GM21423 (cell line): ENCODE results near the gene NXPH4.

Experiments
- ATAC-seq: cut with Tn5 transposase; IDR thresholded peaks from one replicate; pipeline ENCODE4 v1.9.1; 2021; ENCODE audit warnings: mild to moderate bottlenecking, moderate library complexity; ENCODE audit not compliant: unreplicated experiment

Gene NXPH4

DNA sequence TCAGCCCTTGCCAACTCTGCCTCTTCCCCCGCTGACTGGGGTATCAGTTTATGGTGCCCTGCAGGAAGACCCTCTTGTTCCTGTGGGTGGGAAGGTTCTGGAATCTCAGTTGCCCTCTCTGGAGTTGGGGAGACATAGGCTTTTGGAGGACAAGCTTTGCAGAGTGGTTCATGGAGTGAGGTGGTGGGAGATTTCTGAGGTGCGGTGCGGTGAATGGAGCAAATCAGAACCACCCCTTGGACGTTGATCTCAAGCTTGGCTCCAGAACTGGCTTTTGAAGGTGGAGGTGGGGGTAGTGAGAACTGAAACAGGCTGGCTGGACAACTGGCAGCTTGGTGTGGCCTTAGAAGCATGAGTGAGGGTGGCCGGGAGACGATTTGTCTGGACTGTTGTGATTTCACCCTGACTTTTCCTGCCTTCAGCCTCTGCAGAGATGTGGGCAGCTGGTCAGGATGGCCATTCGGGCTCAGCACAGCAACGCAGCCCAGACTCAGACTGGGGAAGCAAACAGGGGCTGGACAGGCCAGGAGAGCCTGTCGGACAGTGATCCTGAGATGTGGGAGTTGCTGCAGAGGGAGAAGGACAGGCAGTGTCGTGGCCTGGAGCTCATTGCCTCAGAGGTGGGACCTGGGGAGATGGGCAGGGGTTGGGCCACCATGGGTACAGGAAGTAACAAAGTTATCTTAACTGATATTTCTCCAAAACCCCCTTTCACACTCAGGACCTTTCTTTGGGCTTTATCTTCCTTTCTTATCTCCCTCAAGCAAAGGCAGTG lies 14.0 kb downstream of the NXPH4 start:
- no peak for ATAC-seq

DNA sequence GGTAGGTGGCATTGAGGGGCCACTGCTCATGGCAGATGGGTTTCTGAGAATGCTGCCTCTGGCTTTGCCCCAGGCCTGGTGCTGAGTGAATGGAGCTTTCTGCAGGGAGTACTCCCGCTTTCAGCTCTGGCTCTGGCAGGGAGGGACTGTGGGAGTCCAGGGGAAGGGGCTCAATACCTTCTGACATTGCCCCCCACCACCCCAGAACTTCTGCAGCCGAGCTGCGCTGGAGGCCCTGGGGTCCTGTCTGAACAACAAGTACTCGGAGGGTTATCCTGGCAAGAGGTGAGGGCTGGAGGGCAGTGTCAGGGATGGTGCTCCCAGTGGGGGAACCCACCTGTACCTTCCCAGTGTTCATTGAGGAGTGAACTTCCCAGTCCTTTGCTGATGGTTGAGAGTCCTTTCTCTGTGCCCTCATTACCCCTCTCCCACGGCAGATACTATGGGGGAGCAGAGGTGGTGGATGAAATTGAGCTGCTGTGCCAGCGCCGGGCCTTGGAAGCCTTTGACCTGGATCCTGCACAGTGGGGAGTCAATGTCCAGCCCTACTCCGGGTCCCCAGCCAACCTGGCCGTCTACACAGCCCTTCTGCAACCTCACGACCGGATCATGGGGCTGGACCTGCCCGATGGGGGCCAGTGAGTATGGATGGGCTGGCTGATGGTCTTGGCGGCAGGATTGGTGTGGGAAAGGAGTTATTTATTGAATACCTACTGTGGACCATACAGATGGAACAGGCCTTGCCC lies 14.9 kb downstream of the NXPH4 start:
- no peak for ATAC-seq

DNA sequence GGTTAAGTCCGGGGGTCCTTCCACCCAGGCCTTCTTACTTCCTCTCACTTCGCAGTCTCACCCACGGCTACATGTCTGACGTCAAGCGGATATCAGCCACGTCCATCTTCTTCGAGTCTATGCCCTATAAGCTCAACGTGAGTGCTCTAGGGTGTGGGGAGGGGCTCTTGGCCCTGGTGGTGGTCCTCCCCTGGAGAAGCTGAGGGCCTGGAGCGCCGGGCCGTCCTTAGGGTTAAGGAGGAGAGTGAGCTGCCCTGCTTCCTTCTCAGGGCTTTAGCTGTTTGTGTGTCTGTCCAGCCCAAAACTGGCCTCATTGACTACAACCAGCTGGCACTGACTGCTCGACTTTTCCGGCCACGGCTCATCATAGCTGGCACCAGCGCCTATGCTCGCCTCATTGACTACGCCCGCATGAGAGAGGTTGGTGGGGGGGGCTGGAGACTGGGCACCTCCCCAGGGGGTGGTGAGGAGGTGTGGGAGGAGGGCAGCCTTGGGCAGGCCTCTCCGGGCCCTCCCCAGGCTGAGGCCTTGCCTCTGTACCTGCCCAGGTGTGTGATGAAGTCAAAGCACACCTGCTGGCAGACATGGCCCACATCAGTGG lies 15.7 kb downstream of the NXPH4 start:
- no peak for ATAC-seq

DNA sequence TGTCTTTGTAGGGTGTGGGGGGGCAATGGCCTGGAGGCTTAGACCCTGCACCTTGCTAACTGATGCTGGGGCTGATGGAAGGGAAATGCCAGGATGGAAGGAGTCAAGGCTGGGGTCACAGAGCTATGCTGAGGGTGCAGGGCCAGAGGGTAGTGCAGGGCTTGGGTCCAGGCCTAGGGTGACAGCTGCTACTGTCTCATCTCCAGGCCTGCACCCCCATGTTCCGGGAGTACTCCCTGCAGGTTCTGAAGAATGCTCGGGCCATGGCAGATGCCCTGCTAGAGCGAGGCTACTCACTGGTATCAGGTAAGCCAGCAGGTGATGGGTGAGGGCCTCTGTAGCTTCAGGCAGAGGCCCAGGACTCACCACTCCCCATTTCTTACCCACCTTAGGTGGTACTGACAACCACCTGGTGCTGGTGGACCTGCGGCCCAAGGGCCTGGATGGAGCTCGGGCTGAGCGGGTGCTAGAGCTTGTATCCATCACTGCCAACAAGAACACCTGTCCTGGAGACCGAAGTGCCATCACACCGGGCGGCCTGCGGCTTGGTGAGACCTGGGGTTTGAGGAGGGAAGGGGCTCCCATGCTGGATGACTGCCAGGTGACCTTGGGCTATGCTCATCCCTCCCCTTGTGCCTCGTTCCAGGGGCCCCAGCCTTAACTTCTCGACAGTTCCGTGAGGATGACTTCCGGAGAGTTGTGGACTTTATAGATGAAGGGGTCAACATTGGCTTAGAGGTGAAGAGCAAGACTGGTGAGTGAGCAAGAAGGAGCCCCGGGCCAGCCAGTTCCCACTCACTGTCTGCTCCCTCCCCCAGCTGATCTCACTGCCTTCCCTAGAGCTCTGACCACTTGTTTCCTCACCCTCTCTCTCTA lies 17.0 kb downstream of the NXPH4 start:
- no peak for ATAC-seq

DNA sequence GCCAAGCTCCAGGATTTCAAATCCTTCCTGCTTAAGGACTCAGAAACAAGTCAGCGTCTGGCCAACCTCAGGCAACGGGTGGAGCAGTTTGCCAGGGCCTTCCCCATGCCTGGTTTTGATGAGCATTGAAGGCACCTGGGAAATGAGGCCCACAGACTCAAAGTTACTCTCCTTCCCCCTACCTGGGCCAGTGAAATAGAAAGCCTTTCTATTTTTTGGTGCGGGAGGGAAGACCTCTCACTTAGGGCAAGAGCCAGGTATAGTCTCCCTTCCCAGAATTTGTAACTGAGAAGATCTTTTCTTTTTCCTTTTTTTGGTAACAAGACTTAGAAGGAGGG lies 17.6 kb downstream of the NXPH4 start:
- ATAC-seq: no peak

DNA sequence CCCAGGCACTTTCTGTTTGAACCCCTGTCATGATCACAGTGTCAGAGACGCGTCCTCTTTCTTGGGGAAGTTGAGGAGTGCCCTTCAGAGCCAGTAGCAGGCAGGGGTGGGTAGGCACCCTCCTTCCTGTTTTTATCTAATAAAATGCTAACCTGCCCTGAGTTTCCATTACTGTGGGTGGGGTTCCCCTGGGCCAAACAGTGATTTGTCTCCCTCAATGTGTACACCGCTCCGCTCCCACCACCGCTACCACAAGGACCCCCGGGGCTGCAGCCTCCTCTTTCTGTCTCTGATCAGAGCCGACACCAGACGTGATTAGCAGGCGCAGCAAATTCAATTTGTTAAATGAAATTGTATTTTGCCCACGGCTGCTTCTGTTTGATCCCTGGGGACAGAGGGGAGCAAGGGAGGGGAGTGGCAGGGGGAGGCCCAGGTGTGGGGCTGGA lies 18.0 kb downstream of the NXPH4 start:
- no peak for ATAC-seq

DNA sequence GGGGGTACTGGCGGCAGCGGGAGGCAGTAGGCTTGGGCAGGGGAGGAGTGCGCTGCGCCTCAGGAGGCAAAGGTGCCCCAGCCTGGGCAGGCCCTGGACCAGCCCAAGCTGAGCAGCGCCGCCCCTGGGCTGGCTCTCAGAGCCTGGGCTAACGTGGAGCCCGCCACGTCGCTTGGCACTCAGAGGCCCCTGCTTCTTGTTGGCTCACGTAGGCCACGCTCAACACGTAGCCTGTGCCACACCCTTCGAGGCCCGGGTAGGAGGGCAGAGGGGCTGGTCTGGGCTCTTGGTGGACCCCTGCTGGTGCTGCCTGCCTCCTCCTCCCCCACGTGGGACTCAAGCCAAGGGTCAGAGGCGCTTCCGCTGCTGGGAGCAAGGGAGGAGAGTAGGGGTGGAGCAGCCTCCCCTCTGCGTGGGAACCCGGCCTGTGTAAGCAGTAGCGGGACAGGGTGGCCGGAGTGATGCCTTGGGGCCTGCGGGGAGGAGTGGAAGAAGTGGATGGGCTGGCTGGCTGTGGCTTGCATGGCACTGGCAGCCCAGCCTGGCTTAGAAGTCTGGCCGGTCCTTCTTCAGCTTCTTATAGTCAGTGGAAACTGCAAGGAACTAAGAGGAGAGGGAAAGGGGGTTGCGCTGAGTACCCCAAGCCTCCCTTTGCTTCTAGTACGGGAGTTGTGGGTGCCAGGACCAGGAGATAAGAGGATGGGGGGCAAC lies 18.6 kb downstream of the NXPH4 start:
- no peak for ATAC-seq

DNA sequence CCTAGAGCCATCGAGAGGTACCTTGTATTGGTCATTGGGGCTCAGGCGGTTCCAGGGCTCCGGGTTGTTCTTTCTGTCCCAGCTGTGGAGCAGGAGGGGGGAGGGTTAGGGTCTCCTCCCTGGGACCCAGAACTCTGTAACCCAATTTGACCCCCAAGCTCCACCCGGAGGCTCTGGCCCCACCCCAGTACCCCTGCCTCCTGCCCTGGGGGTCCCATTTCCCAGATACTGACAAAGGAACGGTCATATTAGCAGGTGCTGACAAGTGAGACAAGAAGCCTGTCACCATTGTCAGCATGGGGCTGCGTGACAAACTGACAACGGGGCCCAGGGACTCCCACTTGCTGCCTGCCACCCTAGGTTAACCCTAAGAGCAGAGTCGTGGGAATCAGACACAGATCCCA lies 19.1 kb downstream of the NXPH4 start:
- ATAC-seq: no peak

DNA sequence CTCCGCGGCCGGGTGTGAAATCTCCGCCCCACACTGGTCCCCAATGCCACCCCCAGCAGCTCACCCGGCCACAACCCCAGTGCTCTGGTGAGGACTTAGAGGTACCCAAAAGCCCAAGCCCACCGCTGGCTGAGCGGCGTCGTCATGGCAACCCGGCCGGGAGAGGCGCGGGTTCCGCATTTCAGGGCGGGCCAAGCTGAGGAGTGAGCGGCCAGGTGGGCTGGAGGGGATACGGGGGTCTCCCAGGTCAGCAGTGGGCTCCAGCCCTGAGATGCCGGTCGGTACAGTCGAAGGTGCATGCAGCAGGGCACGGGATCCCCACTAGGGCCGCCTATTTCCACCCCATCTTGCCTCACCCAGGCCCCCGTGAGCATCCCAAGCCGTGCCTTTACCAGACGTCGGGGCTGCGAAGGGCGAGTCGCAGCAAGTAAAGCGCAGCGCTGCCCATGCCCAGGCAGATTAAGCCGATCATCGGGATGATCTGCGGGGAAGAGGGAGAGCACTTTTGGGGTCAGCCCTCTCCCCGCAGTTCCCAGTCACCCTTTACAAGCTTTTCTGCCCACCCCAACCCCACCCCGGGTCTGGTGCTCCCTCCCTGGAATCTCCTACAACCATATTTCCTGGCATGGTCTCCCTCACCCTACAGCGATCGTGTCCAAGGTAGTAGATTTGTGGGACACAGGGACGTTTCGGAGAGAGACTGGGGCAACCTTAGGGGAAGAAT lies 19.8 kb downstream of the NXPH4 start:
- ATAC-seq: no peak

DNA sequence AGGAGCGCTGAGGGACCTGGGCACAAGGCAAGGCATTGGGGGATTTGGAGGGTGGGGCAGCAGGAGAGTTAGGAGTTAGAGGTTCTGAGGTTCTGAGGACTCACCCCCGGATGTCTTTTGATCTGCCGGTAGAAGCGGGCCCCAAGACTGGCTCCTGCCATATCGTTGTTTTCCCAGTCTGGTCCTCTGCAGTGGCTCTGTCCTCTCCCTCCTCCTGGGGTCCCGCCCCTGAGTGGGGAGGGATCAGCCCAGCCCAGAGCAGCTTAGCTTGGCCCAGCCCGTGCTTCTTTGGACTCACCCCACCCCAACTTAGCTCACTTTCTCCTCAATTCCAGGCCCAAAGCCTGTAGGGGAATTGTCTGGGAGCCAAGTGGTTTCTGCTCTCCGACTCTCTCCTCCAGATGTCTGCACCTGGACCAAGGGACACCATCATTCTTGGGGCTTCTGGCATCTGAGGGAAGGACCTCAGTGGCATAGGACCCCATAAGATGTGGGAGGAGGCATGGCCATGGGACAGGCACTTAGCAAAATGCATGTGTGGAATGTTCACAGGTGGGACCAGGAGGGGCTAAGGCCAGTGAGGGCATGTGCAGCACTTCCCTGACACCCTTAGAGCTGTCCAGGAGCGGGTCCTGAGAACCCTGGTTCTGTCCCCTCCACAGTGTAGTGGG lies 20.5 kb downstream of the NXPH4 start:
- ATAC-seq: no peak

DNA sequence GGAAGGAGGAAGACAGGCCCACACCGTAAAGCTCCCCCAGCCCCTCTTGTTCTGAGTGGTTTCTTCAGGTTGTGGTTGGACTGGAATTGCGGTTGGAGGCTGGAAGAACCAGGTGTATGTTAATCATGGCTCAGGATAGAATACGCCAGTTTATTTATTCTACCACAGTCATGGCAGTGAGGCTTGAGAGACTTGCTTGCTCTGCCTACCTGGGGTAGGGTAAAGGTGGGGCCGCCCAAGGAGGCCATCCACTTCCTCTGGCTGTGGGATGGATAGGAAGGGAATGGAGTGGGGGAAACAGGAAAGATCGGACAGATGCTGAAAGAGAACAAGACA lies 21.0 kb downstream of the NXPH4 start:
- no peak for ATAC-seq

DNA sequence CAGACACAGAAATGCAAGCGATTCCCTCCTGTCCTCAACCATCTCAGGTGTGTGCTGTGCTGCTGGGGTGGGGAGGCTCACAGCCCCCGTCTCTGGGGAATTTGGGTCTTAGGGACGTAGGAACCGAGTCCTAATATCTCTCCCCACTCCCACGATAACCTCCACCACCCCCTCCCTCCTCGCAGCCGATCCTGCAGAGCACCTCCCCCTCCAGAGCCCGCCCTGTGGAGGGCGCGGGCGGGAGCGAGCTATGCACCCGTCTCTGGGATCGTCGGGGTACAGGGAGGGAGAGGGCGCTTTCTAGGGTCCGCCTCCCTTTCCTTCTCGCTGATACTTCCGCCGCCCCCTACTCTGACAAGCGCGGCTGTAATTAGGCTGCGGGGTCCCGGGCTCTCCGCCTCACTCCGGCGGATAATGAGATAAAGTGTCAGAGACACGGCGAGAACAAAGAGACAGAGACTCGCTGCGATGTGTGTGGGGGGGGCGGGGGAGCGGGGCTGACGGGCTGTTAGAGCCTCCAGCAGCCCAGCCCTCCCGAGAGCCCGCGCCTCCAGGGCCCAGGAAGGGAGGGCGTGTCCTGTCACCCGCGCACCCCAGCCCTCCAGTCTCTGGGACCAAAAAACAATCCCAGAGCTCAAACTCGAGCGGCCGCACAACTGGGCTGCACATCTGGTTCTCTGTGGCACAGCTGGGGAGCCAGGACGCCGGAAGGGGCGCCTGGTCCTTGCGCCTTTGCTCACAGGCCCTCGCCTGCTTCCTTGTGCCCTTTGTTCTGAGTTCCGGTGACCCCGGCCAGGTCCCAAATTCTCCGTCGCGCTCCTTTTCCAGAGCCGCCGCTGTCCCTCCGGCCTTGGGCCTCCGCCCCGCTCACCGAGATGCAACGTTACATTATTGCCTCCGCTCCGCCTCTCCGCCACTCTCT lies 21.6 kb downstream of the NXPH4 start:
- ATAC-seq: no peak

DNA sequence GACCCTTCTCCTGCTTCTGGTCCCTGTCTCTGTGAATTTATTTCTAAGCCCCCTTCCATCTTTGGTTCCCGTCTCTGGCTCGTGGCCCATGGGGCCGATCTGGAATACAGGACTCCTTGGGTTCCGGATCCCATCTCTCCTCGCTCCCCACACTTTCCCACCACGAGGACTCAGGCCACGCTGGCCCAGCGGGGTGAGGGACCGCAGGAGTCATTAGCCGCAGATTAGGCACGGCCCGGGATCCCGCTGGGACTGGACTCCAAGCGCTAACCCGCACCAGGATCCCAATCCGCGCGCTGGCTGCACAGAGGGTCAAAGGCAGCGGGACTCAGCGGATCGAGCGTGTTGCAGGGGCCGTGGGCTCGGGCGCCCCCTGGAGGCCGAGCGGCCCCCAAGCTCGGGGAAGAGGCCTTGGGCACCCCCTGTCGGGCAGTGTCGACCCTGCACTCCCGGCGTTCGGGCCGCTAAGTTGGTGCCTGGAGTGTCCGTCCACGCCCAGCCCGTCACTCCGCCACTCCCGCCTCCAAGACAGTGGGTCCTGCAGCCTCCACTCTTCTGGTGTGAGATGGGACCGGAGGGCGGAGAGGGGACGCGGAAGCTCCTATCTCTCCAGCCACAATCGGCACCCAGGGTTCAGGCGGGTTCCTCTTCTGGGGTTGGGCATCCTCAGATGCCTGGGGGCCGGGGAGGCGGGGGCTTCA lies 22.4 kb downstream of the NXPH4 start:
- peak; percentile 50 for ATAC-seq

DNA sequence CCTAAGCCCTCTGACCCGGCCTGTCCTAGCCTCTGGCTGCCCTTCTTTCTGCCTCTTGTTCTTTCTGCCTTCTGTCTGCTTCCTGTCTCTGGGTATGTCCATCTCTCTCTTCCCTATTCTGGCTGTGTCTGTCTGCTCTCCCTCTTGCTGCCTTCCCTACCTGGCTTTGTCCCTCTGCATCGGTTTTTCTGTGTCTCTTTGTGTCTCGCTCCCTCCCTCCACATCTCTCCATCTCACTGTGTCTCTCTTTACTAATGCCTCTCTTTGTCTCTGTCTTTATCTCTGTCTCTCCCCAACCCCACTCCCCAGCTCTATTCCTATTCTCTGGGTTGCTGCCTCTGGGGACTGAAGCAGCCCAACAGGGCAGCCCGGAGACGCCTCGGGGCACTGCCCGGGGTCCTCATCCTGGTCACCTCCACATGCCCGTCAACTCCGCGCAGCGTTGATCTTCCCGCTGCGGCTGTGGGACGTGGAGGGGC lies 23.0 kb downstream of the NXPH4 start:
- no peak for ATAC-seq

DNA sequence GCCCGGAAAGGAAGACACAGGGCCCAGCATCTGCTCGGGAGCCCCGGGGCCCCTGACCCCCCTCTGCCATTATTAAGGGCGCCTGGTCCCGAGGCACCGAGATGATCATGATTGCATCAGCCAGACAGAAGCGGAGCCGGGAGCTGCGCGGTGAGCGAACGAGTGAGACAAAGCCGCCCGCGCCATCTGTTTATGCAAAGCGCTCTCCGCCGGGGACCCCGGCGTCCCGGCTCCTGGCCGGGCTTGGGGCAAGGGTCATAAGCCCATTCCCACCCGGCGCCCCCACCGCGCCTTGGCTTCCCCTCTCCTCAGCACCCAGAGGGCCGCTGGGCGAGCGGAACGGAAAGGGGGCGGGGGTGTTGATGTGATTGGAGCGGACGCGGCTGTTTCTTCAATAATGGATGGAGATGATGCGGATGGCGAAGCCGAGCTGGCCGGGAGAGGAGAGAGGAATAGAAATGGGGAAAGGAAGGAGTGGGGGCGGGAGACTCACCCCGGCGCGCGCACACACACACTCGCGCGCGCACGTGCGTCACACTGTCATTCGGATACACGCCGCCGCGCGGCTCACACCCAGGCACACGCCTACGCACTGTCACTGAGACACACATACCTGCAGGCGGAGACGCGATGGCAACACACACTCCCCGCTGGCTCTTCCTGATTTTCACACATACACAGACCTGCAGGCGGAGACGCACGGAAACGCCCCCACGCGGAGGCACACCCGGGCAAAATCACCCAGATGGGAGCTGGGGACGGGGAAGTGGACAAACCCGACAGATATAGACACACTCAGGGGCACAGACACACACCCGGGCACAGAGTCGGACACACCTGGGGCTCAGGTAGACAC lies 23.7 kb downstream of the NXPH4 start:
- ATAC-seq: no peak

DNA sequence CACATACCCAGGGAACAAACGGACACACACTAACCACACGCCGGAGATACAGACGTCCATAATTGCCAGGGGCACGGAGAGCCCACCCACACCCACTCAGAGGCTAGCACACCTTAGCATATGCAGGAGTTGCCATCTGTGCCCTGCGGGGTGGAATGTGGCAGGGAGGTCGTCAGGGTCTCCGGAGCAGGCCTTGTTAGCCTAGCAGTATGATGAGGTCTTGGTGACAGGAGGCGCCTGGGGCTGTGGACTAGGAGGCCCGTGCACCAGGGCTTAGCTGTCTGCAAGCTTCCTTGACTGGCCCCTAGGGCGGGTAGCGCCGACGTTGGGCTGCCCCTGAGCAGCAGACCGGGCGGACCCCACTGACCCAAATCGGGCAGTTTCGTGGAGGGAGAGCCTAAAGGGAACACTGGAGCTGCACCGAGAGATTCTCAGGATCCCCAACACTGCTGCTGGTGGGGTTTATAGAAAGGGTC lies 24.4 kb downstream of the NXPH4 start:
- ATAC-seq: no peak
